Stomach (tissue), 4 donors: ENCODE results near the gene VGLL2.

Source experiments
- EP300 ChIP-seq: sonication (generic); formaldehyde crosslinking; IDR thresholded peaks from one replicate; pipeline ENCODE4 v1.6.1; 2017; ENCODE audit warnings: antibody characterized with exemption
- POLR2A ChIP-seq, 4 donors: fragments of 450-650 bp; IDR thresholded peaks; one replicate each; pipeline ENCODE4 v1.6.1; 2016; ENCODE audit warnings: antibody characterized with exemption in 4 of 4, control low read depth in 2 of 4, mild to moderate bottlenecking in 1 of 4, moderate library complexity in 1 of 4
- POLR2AphosphoS5 ChIP-seq, 3 donors: sonication (generic); formaldehyde crosslinking; IDR thresholded peaks; one replicate each; pipeline ENCODE4 v1.6.1; 2016; ENCODE audit warnings: antibody characterized with exemption in 3 of 3
- TF ChIP-seq, protein P1 (sequence below), 7 experiments: fragments of 450-650 bp in 4 of 7; fragments of 200-600 bp in 3 of 7; sonication (generic) in 3 of 7; IDR thresholded peaks; one replicate each; pipeline ENCODE4 v1.5.1; 2016 to 2019; ENCODE audit warnings: antibody characterized with exemption in 7 of 7, control low read depth in 2 of 7, mild to moderate bottlenecking in 1 of 7

DNA sequence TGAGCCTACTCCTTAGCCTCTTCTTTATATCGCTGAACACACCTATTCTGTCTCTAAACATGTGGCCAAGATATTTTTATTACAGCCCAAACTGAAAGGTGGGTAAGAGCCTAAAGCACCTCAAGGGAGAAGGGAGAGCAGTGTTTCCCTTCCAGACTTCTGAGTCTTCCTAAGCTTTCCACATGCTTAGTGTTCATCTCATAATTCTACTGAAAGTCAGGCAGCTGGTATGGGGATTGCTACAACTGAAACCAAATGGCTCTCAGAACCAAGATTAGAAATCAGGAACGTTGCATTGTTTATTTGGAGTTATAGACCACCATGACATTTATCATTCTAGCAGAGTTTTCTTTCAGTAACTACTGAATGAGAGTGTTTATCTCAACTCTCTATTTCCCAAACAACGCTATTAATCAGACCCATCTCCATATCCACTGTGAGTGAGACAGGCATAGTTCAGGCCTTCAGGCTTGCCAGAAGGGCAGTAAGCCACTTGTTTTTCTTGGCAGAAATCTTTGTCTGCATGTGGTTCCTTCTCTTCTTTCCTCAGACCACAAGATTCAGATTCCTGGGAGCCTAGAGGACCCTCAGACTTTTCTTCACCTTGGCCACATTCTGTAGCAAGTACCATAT, 22.8 kb downstream of the VGLL2 start:
- no peak for TF ChIP-seq EP300
- TF ChIP-seq POLR2A (IDR thresholded peaks at IDR 0.05), result no peak
- TF ChIP-seq, protein P1, sequence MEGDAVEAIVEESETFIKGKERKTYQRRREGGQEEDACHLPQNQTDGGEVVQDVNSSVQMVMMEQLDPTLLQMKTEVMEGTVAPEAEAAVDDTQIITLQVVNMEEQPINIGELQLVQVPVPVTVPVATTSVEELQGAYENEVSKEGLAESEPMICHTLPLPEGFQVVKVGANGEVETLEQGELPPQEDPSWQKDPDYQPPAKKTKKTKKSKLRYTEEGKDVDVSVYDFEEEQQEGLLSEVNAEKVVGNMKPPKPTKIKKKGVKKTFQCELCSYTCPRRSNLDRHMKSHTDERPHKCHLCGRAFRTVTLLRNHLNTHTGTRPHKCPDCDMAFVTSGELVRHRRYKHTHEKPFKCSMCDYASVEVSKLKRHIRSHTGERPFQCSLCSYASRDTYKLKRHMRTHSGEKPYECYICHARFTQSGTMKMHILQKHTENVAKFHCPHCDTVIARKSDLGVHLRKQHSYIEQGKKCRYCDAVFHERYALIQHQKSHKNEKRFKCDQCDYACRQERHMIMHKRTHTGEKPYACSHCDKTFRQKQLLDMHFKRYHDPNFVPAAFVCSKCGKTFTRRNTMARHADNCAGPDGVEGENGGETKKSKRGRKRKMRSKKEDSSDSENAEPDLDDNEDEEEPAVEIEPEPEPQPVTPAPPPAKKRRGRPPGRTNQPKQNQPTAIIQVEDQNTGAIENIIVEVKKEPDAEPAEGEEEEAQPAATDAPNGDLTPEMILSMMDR (IDR thresholded peaks at IDR 0.05), result no peak
- TF ChIP-seq POLR2AphosphoS5 (IDR thresholded peaks at IDR 0.05), result no peak
